ENCODE data around the gene NRG2.

DNA sequence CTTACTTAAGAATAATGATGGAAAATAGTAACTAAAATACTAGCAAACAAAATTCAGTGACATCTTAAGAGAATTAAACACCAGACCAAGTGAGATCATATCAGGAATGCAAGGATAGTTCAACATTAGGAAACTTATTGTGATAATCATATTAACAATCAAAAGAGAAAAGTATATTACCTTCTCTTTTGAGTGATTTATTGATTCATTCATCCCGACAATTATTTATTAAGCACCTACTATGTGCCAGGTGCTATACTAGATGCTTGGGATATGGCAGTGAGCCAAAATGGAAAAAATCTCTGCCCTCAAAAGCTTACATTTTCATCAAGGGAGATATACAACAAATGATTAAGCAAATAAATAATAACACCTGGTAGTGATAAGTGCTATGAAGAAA lies 47.2 kb upstream of the NRG2 start:
- no peak for TF ChIP-seq POLR2AphosphoS5 (IDR thresholded peaks at IDR 0.05)
- TF ChIP-seq, protein P1, sequence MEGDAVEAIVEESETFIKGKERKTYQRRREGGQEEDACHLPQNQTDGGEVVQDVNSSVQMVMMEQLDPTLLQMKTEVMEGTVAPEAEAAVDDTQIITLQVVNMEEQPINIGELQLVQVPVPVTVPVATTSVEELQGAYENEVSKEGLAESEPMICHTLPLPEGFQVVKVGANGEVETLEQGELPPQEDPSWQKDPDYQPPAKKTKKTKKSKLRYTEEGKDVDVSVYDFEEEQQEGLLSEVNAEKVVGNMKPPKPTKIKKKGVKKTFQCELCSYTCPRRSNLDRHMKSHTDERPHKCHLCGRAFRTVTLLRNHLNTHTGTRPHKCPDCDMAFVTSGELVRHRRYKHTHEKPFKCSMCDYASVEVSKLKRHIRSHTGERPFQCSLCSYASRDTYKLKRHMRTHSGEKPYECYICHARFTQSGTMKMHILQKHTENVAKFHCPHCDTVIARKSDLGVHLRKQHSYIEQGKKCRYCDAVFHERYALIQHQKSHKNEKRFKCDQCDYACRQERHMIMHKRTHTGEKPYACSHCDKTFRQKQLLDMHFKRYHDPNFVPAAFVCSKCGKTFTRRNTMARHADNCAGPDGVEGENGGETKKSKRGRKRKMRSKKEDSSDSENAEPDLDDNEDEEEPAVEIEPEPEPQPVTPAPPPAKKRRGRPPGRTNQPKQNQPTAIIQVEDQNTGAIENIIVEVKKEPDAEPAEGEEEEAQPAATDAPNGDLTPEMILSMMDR (IDR thresholded peaks at IDR 0.05), result no peak
